Right lobe of liver (tissue), 6 donors: Measurements from ENCODE around the gene LRRC8B. TPM values are rescaled to one million over a fixed set of nuclear protein-coding genes. Genes with fewer than 3 reads are reported as not detected.

ENCODE experiments used
- ATAC-seq, 4 donors: fragments of 200-7000 bp; cut with Tn5 transposase; one replicate each; pipeline ENCODE4 v1.9.1; 2020; ENCODE audit warnings: mild to moderate bottlenecking in 4 of 4, moderate library complexity in 4 of 4
- DNase-seq, 3 donors: peaks; one replicate each; pipeline ENCODE4 v3.0.0-alpha.2; 2020
- H3K27ac ChIP-seq, 3 donors: fragments of 200-600 bp; one replicate each; pipeline ENCODE4 v1.8.0; 2022
- H3K27me3 ChIP-seq, 2 donors: fragments of 200-600 bp; one replicate each; pipeline ENCODE4 v1.8.0; 2022
- H3K36me3 ChIP-seq, 4 donors: fragments of 200-600 bp; sonication (generic) in 1 of 4; one replicate each; pipeline versions ENCODE4 v1.5.1 to v1.8.0; 2017 to 2022; ENCODE audit warnings: control low read depth in 1 of 4
- H3K4me1 ChIP-seq, 4 donors: fragments of 200-600 bp; sonication (generic) in 1 of 4; one replicate each; pipeline versions ENCODE4 v1.5.1 to v1.8.0; 2017 to 2022; ENCODE audit warnings: control low read depth in 1 of 4
- H3K4me3 ChIP-seq, 3 donors: fragments of 200-600 bp; one replicate each; pipeline ENCODE4 v1.8.0; 2022
- H3K9me3 ChIP-seq, 4 donors: fragments of 200-600 bp; sonication (generic) in 1 of 4; one replicate each; pipeline versions ENCODE4 v1.5.1 to v1.8.0; 2017 to 2022; ENCODE audit warnings: control low read depth in 1 of 4
- POLR2A ChIP-seq: fragments of 450-650 bp; IDR thresholded peaks from one replicate; pipeline ENCODE4 v1.6.1; 2017; ENCODE audit warnings: antibody characterized with exemption, mild to moderate bottlenecking
- WGBS: methylation state at CpG from one replicate; pipeline ENCODE4 v1.1.6; 2018; ENCODE audit warnings: low coverage, low lambda C conversion rate; ENCODE audit not compliant: insufficient coverage; ENCODE audit errors: missing lambda C conversion rate; 5-methylcytosine and 5-hydroxymethylcytosine counted together
- intact Hi-C, 2 donors: fragments of 100-400 bp; cut with DNase I; formaldehyde crosslinking; loops; one replicate each; pipeline versions ENCODE4 v1.11.2 to v1.14.1; 2022
- total RNA-seq, 6 experiments: library from RNA; depleted of rRNA in 2 of 6; stranded (reverse); fragments of >200 nt in 2 of 6; fragmentation: NEBNext Ultra II Directional in 3 of 6; extraction: Animal tissue kit (Norgen Biotek cat#: 25700) in 3 of 6; gene quantifications; one replicate each; pipeline versions ENCODE4 v1.1.0 to v1.2.4, GENCODE V29; 2016 to 2023
- TF ChIP-seq, protein P1 (sequence below), 4 donors: fragments of 200-600 bp in 3 of 4; fragments of 450-650 bp in 1 of 4; IDR thresholded peaks; one replicate each; pipeline versions ENCODE4 v1.5.1 to v1.8.0; 2016 to 2022; ENCODE audit warnings: antibody characterized with exemption in 4 of 4, mild to moderate bottlenecking in 2 of 4
- donor health status: DM: no; HTN: yes; CAD: no.
- donor health status: DM: no; HTN: no; CAD: no.
- donor health status: DM: no; HTN: no; CAD: no.
- donor health status: DM: no; HTN: yes; CAD: no.
- donor health status: DM: no; HTN: yes; CAD: no.

Gene LRRC8B
- total RNA-seq, 6 experiments from 2014 or later, result 1.8 to 11.3 (median 4.7) TPM

DNA sequence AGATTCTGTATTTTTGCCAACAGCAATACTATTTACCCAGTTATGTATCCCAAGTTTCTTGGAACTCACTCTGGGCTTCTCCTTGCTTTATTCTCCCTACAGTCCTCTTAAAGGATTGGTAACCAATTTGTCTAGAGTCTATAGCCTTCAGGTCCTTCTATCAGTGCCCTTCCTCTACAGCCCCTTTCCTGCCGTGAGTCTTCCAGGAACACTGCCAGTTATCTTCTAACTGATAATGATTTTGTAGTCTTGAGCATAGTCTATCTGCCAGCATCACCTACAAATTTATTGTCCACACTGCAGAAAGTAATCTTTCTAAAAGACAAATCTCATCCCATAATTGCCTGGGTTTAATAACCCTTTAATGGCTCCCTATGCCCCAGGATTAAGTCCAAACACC lies 8.2 kb downstream of the LRRC8B start:
- WGBS, result 75% methylated on average over 1 of the region's 1 CpG
- Histone ChIP-seq H3K4me3 (no peak overlapping the region), H3K27me3 (no peaks in the 10 kb centered on the region), H3K9me3 (no peaks in the 10 kb centered on the region), H3K36me3 (no peaks in the 10 kb centered on the region), H3K27ac (no peak overlapping the region), H3K4me1 (no peaks in the 10 kb centered on the region)
- no peak for DNase-seq
- intact Hi-C loops, result no loop called here
- TF ChIP-seq POLR2A, result no peak
- TF ChIP-seq, protein P1, sequence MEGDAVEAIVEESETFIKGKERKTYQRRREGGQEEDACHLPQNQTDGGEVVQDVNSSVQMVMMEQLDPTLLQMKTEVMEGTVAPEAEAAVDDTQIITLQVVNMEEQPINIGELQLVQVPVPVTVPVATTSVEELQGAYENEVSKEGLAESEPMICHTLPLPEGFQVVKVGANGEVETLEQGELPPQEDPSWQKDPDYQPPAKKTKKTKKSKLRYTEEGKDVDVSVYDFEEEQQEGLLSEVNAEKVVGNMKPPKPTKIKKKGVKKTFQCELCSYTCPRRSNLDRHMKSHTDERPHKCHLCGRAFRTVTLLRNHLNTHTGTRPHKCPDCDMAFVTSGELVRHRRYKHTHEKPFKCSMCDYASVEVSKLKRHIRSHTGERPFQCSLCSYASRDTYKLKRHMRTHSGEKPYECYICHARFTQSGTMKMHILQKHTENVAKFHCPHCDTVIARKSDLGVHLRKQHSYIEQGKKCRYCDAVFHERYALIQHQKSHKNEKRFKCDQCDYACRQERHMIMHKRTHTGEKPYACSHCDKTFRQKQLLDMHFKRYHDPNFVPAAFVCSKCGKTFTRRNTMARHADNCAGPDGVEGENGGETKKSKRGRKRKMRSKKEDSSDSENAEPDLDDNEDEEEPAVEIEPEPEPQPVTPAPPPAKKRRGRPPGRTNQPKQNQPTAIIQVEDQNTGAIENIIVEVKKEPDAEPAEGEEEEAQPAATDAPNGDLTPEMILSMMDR (IDR thresholded peaks at IDR 0.05), result no peak
- no peak for ATAC-seq

- TF ChIP-seq, protein P1 (IDR thresholded peaks at IDR 0.05), result no peak
- TF ChIP-seq POLR2A, result no peak
- Histone ChIP-seq H3K4me3 (no peak overlapping the region), H3K9me3 (no peaks in the 10 kb centered on the region), H3K4me1 (no peaks in the 10 kb centered on the region), H3K36me3 (no peaks in the 10 kb centered on the region), H3K27ac (no peak overlapping the region), H3K27me3 (no peaks in the 10 kb centered on the region)
- intact Hi-C loops, result no loop called here
- ATAC-seq (no peak), DNase-seq (no peak)
- WGBS, result 100% methylated on average over 2 of the region's 2 CpGs
Observed at GRCh38 chr1:89535537-89535936, 10.9 kb downstream of the LRRC8B start.

- 96% methylated on average over 4 of the region's 5 CpGs for WGBS
- no peak for ATAC-seq
- no peak for DNase-seq
- H3K27ac ChIP-seq, result no peak overlapping the region
- intact Hi-C loops, result no loop called here
- H3K27me3 ChIP-seq, result no peaks in the 10 kb centered on the region
- no peaks in the 10 kb centered on the region for H3K36me3 ChIP-seq
- no peaks in the 10 kb centered on the region for H3K9me3 ChIP-seq
- no peak overlapping the region for H3K4me3 ChIP-seq
- no peak for TF ChIP-seq POLR2A
- H3K4me1 ChIP-seq, result no peaks in the 10 kb centered on the region
Observed at GRCh38 chr1:89536555-89537341, 12.1 kb downstream of the LRRC8B start.

- H3K36me3 ChIP-seq, result no peaks in the 10 kb centered on the region
- no peak for TF ChIP-seq POLR2A
- TF ChIP-seq, protein P1 (IDR thresholded peaks at IDR 0.05), result no peak
- no peaks in the 10 kb centered on the region for H3K9me3 ChIP-seq
- H3K27ac ChIP-seq, result no peak overlapping the region
- 50% methylated on average over 2 of the region's 2 CpGs for WGBS
- intact Hi-C loops, result no loop called here
- no peaks in the 10 kb centered on the region for H3K27me3 ChIP-seq
- no peak overlapping the region for H3K4me3 ChIP-seq
- DNase-seq, result no peak
- H3K4me1 ChIP-seq, result no peaks in the 10 kb centered on the region
- peak; percentile 45 to 88 (median 72) for ATAC-seq
Observed at GRCh38 chr1:89538361-89538760, 13.7 kb downstream of the LRRC8B start.

- intact Hi-C loops, result no loop called here
- Histone ChIP-seq H3K36me3 (no peaks in the 10 kb centered on the region), H3K4me1 (no peaks in the 10 kb centered on the region), H3K27me3 (no peaks in the 10 kb centered on the region), H3K27ac (no peak overlapping the region), H3K9me3 (no peaks in the 10 kb centered on the region), H3K4me3 (no peak overlapping the region)
- TF ChIP-seq, protein P1 (IDR thresholded peaks at IDR 0.05), result no peak
- no peak for TF ChIP-seq POLR2A
- no peak for ATAC-seq
- DNase-seq, result no peak
- WGBS, result 90% methylated on average over 3 of the region's 3 CpGs
Observed at GRCh38 chr1:89539128-89539527, 14.5 kb downstream of the LRRC8B start.
